ENCODE data around the gene NOS3.
"Not testable (repeated sequence)": the region's sequence is repeated elsewhere in the genome, so short reads cannot be mapped to it uniquely, and the experiment has no call there.

Gene NOS3

GRCh38 chr7:151010307-151011096, 19.7 kb downstream of the NOS3 start:
- no peak for TF ChIP-seq CTCF (IDR thresholded peaks at IDR 0.05; ENCODE audit: low read depth, low read length)
- no peak overlapping the region for H3K4me3 ChIP-seq (ENCODE audit: low read depth, low read length)
- in situ Hi-C loops (cut with HindIII; ENCODE audit: low sequenced_read_pairs) = no loop called here
- DNase-seq (ENCODE audit: low read depth, low spot score) = no peak

- H3K4me3 ChIP-seq (ENCODE audit: low read depth, low read length) = no peak overlapping the region
- no peak for DNase-seq (ENCODE audit: low read depth, low spot score)
- no peak for TF ChIP-seq CTCF (IDR thresholded peaks at IDR 0.05; ENCODE audit: low read depth, low read length)
- in situ Hi-C loops (cut with HindIII; ENCODE audit: low sequenced_read_pairs) = no loop called here
These were observed 20.2 kb downstream of the NOS3 start for GRCh38 chr7:151011097-151011409.

- H3K4me3 ChIP-seq (ENCODE audit: low read depth, low read length); in situ Hi-C loops (cut with HindIII; ENCODE audit: low sequenced_read_pairs); DNase-seq (ENCODE audit: low read depth, low spot score): not testable (repeated sequence)
These were observed 20.8 kb downstream of the NOS3 start for GRCh38 chr7:151011616-151012015.

- DNase-seq (ENCODE audit: low read depth, low spot score) = no peak
- TF ChIP-seq CTCF (IDR thresholded peaks at IDR 0.05; ENCODE audit: low read depth, low read length) = no peak
- no peak overlapping the region for H3K4me3 ChIP-seq (ENCODE audit: low read depth, low read length)
- in situ Hi-C loops (cut with HindIII; ENCODE audit: low sequenced_read_pairs) = no loop called here
These were observed 21.3 kb downstream of the NOS3 start for GRCh38 chr7:151012031-151012692.

- peak; percentile 33 for DNase-seq (ENCODE audit: low read depth, low spot score)
- TF ChIP-seq CTCF (IDR thresholded peaks at IDR 0.05; ENCODE audit: low read depth, low read length) = peak; percentile 78
- H3K4me3 ChIP-seq (ENCODE audit: low read depth, low read length) = no peak overlapping the region
- in situ Hi-C loops (cut with HindIII; ENCODE audit: low sequenced_read_pairs) = no loop called here
These were observed 22.1 kb downstream of the NOS3 start for GRCh38 chr7:151012911-151013347.

GRCh38 chr7:151013356-151013732, 22.5 kb downstream of the NOS3 start:
- no peak for TF ChIP-seq CTCF (IDR thresholded peaks at IDR 0.05; ENCODE audit: low read depth, low read length)
- DNase-seq (ENCODE audit: low read depth, low spot score) = no peak
- in situ Hi-C loops (cut with HindIII; ENCODE audit: low sequenced_read_pairs) = no loop called here
- H3K4me3 ChIP-seq (ENCODE audit: low read depth, low read length) = no peak overlapping the region

GRCh38 chr7:151013733-151014497, 23.1 kb downstream of the NOS3 start:
- no peak for TF ChIP-seq CTCF (IDR thresholded peaks at IDR 0.05; ENCODE audit: low read depth, low read length)
- H3K4me3 ChIP-seq (ENCODE audit: low read depth, low read length) = peak overlapping the region; percentile 20
- in situ Hi-C loops (cut with HindIII; ENCODE audit: low sequenced_read_pairs) = no loop called here
- peak; percentile 29 for DNase-seq (ENCODE audit: low read depth, low spot score)

Measured in astrocyte of the spinal cord (primary cell).